HepG2 (cell line): ENCODE measurements around the gene MYL12B. TPM values are rescaled to one million over a fixed set of nuclear protein-coding genes. Genes with fewer than 3 reads are reported as not detected.
A peak's percentile ranks its signal among the peaks of the same experiment; 100 is the strongest.

Experiments
- AGO1 ChIP-seq: fragments of 200-400 bp; formaldehyde crosslinking; IDR thresholded peaks from 2 replicates; pipeline ENCODE4 v1.6.1; 2017; ENCODE audit warnings: mild to moderate bottlenecking, low read depth, low read length, moderate library complexity; ENCODE audit not compliant: poor library complexity, severe bottlenecking
- CBFB ChIP-seq: sonication (generic); formaldehyde crosslinking; IDR thresholded peaks from 2 replicates; pipeline ENCODE4 v1.4.0; 2020; ENCODE audit warnings: missing genetic modification reagents
- CHD2 ChIP-seq: IDR thresholded peaks from 2 replicates; pipeline ENCODE4 v1.6.1; 2011; ENCODE audit warnings: low read depth, low read length, improper control_type of control experiment
- CHD4 ChIP-seq: fragments of 200-600 bp; sonication (generic); IDR thresholded peaks from 2 replicates; pipeline ENCODE4 v1.7.0; 2017; ENCODE audit warnings: mild to moderate bottlenecking, low read length, borderline replicate concordance
- ESRRA ChIP-seq: sonication (generic); formaldehyde crosslinking; IDR thresholded peaks from 2 replicates; pipeline ENCODE4 v1.5.1; 2020; ENCODE audit warnings: mild to moderate bottlenecking, low read depth, missing genetic modification reagents
- JUN ChIP-seq: sonication (generic); formaldehyde crosslinking; IDR thresholded peaks from 2 replicates; pipeline ENCODE4 v1.4.0; 2020; ENCODE audit warnings: mild to moderate bottlenecking, missing genetic modification reagents
- NFKBIZ ChIP-seq: IDR thresholded peaks from 2 replicates; pipeline ENCODE4 v1.6.1; 2018; ENCODE audit warnings: missing genetic modification reagents, missing compliant biosample characterization
- PHF8 ChIP-seq: sonication (generic); formaldehyde crosslinking; IDR thresholded peaks from 2 replicates; pipeline ENCODE4 v1.5.0; 2020; ENCODE audit warnings: missing genetic modification reagents
- SNAI1 ChIP-seq: sonication (generic); formaldehyde crosslinking; IDR thresholded peaks from 2 replicates; pipeline ENCODE4 v1.5.0; 2020; ENCODE audit warnings: mild to moderate bottlenecking, missing genetic modification reagents, borderline replicate concordance
- TBX3 ChIP-seq: fragments of 450-650 bp; IDR thresholded peaks from 2 replicates; pipeline ENCODE4 v1.6.1; 2017; ENCODE audit warnings: antibody characterized with exemption, mild to moderate bottlenecking, inconsistent platforms, borderline replicate concordance
- TERF1 ChIP-seq: sonication (generic); formaldehyde crosslinking; IDR thresholded peaks from 2 replicates; pipeline ENCODE4 v1.8.0; 2022; ENCODE audit warnings: mild to moderate bottlenecking, missing genetic modification reagents, moderate library complexity
- THAP9 ChIP-seq: sonication (generic); formaldehyde crosslinking; IDR thresholded peaks from 2 replicates; pipeline ENCODE4; 2020; ENCODE audit warnings: missing genetic modification reagents, mild to moderate bottlenecking, borderline replicate concordance
- U2AF1 ChIP-seq: fragments of 200-400 bp; formaldehyde crosslinking; optimal IDR thresholded peaks from 2 replicates; pipeline ENCODE3; 2017; ENCODE audit warnings: mild to moderate bottlenecking, low read depth, low read length
- ZC3H4 ChIP-seq: sonication (generic); formaldehyde crosslinking; IDR thresholded peaks from 2 replicates; pipeline ENCODE4 v1.4.0; 2020; ENCODE audit warnings: missing genetic modification reagents, borderline replicate concordance
- ZNF207 ChIP-seq: fragments of 450-650 bp; IDR thresholded peaks from 2 replicates; pipeline ENCODE4 v1.6.1; 2016; ENCODE audit warnings: antibody characterized with exemption, borderline replicate concordance
- ZNF318 ChIP-seq: sonication (generic); formaldehyde crosslinking; IDR thresholded peaks from 2 replicates; pipeline ENCODE4 v1.4.0; 2020; ENCODE audit warnings: mild to moderate bottlenecking, missing genetic modification reagents
- ZNF83 ChIP-seq: sonication (generic); formaldehyde crosslinking; IDR thresholded peaks from 2 replicates; pipeline ENCODE4 v1.4.0; 2020; ENCODE audit warnings: missing genetic modification reagents, mild to moderate bottlenecking, borderline replicate concordance
- ZNF878 ChIP-seq: sonication (generic); formaldehyde crosslinking; IDR thresholded peaks from 2 replicates; pipeline ENCODE4 v1.8.1; 2023; ENCODE audit warnings: mild to moderate bottlenecking, missing genetic modification reagents, moderate library complexity
- polyA plus RNA-seq, 8 experiments: library from polyadenylated mRNA; depleted of rRNA in 3 of 8; stranded (reverse) in 7 of 8; unstranded in 1 of 8; fragments of >200 nt; fragmentation: Illumina TruSeq in 4 of 8; extraction: Trizol in 4 of 8; gene quantifications; 2 replicates each; pipeline versions ENCODE4 v1.2.1 to v1.2.3, GENCODE V29; 2011 to 2016; ENCODE audit warnings: low read depth in 4 of 8, missing spikeins in 1 of 8, mixed read lengths in 1 of 8; ENCODE audit not compliant: insufficient read depth in 1 of 8
- total RNA-seq, 5 experiments: library from RNA; depleted of rRNA; stranded (reverse); fragments of >200 nt; fragmentation: Illumina TruSeq; extraction: Trizol; gene quantifications; 2 replicates each; pipeline ENCODE4 v1.2.3, GENCODE V29; 2016; ENCODE audit warnings: low read depth in 1 of 5

MYL12B gene
- total and polyA plus RNA-seq, 2 of the 13 experiments (the other 11 are each of a cell fraction or from before 2014, with no cell fraction given), result 265 to 340 TPM

GRCh38 chr18:3217948-3218647 lies 43.8 kb upstream of the MYL12B start (continued):
- TF ChIP-seq JUN (CRISPR knock-in tag) (0 out of 2 replicates have a peak, but pooled peaks have one; percentile 28), SNAI1 (no peak), PHF8 (CRISPR knock-in tag) (no peak), TBX3 (no peak), TERF1 (CRISPR knock-in tag) (no peak), NFKBIZ (no peak), ESRRA (CRISPR knock-in tag) (no peak), ZNF878 (CRISPR knock-in tag) (no peak), ZNF207 (no peak), ZC3H4 (CRISPR knock-in tag) (no peak), ZNF83 (no peak), U2AF1 (no peak), CHD2 (no peak), CHD4 (no peak), ZNF318 (no peak), CBFB (no peak), THAP9 (no peak), AGO1 (no peak)
